Chondrocyte (in vitro differentiated cells): ENCODE data around the gene OARD1. TPM values are rescaled to one million over a fixed set of nuclear protein-coding genes. Genes with fewer than 3 reads are reported as not detected.
"Not testable (repeated sequence)": the region's sequence is repeated elsewhere in the genome, so short reads cannot be mapped to it uniquely, and the experiment has no call there.

ENCODE experiments used
- DNase-seq: peaks from one replicate; pipeline ENCODE4 v3.0.0; 2021; ENCODE audit warnings: mixed read lengths, low spot score
- H3K27ac Mint-ChIP-seq: one replicate; pipeline ENCODE4 v1.8.0; 2021; ENCODE audit warnings: mild to moderate bottlenecking, moderate library complexity, mixed read lengths; ENCODE audit not compliant: unreplicated experiment
- H3K27me3 Mint-ChIP-seq: 2 replicates; pipeline ENCODE4 v1.8.0; 2021; ENCODE audit warnings: low read depth, mixed read lengths
- H3K36me3 Mint-ChIP-seq: 2 replicates; pipeline ENCODE4 v1.8.0; 2021; ENCODE audit warnings: low read depth, mixed read lengths
- H3K4me1 Mint-ChIP-seq: 2 replicates; pipeline ENCODE4 v1.8.0; 2021; ENCODE audit warnings: low read depth, mild to moderate bottlenecking, mixed read lengths
- H3K4me3 Mint-ChIP-seq: one replicate; pipeline ENCODE4 v1.8.0; 2021; ENCODE audit warnings: mild to moderate bottlenecking, moderate library complexity, mixed read lengths; ENCODE audit not compliant: unreplicated experiment
- H3K9me3 Mint-ChIP-seq: 2 replicates; pipeline ENCODE4 v1.8.0; 2021; ENCODE audit warnings: low read depth, mixed read lengths
- long read RNA-seq: library from polyadenylated mRNA; stranded (forward); transcript quantifications from one replicate; pipeline ENCODE4 v2.0.0, GENCODE V29; 2021
- total RNA-seq: library from RNA; stranded (reverse); gene quantifications from 3 replicates; pipeline ENCODE4 v1.2.1, GENCODE V29; 2021
- TF ChIP-seq, protein P1 (sequence below): fragments of 200-600 bp; sonication (generic); IDR thresholded peaks from 2 replicates; pipeline ENCODE4 v1.5.0; 2021; ENCODE audit warnings: antibody characterized with exemption, mild to moderate bottlenecking, moderate library complexity

OARD1 gene, protein sequence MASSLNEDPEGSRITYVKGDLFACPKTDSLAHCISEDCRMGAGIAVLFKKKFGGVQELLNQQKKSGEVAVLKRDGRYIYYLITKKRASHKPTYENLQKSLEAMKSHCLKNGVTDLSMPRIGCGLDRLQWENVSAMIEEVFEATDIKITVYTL
- total RNA-seq, result 11.4 to 12.2 TPM (median 12.2 TPM) in 3 replicates
- long read RNA-seq, partial matches to known transcripts, result 3 of 10 reads
- long read RNA-seq, other reads (novel, unspliced or antisense), result 0 of 10 reads

DNA sequence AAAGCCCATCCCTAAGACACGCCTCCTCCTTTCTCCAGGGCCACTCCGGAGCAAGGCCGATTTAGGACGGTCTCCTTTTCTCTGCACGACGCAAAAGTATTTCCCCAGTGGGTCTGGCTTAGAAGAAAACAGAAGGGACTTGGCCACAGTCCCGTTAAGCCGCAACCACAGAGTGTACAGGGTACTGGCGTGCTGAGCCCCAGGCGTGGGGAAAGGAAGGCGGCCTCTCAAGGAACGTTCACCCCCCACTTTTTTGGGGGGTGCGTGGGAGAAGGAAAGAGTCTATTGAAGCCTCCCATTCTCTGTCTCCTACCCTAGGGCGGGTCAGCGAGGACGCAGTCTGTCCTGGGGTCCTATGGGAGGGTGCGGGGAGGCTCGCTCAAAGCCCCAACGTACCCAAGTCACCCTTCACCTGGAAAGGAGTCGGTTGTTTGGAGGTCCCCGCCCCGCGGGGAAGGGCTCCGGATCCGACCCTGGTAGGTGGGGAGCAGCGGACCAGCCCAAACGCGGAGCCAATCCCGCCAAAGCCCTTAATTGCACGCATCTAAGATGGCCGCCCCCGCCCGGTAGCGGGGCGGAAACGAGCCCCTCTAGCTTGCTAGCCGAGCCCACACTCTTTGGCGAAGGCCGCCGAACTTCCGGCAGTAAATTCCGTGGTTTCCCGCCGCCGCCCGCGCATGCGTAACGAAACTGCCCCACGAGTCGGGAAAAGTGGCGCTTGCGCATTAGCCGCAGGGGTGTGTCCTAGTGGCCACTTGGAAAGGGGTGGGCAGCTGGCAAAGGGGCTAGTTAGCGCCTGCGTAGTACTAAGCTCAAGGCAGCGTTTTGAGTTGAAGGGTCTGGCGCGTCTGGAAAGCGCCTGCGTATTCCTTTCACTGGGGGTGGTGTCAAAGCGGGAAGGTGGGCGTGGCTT, at the start of gene OARD1:
Gene OARD1 (minus strand): TSS at position 434 of the 913 bp plus-strand sequence. CDS start 722 bp downstream, outside the sequence.
- TF ChIP-seq, protein P1, sequence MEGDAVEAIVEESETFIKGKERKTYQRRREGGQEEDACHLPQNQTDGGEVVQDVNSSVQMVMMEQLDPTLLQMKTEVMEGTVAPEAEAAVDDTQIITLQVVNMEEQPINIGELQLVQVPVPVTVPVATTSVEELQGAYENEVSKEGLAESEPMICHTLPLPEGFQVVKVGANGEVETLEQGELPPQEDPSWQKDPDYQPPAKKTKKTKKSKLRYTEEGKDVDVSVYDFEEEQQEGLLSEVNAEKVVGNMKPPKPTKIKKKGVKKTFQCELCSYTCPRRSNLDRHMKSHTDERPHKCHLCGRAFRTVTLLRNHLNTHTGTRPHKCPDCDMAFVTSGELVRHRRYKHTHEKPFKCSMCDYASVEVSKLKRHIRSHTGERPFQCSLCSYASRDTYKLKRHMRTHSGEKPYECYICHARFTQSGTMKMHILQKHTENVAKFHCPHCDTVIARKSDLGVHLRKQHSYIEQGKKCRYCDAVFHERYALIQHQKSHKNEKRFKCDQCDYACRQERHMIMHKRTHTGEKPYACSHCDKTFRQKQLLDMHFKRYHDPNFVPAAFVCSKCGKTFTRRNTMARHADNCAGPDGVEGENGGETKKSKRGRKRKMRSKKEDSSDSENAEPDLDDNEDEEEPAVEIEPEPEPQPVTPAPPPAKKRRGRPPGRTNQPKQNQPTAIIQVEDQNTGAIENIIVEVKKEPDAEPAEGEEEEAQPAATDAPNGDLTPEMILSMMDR, result peak; percentile 2
- peaks cover 2% of the 10 kb centered on the region for H3K36me3 Mint-ChIP-seq
- peak within 1 kb of the TSS; percentile 90 for H3K4me3 Mint-ChIP-seq
- no peaks in the 10 kb centered on the region for H3K27me3 Mint-ChIP-seq
- H3K9me3 Mint-ChIP-seq, result no peaks in the 10 kb centered on the region
- H3K27ac Mint-ChIP-seq, result peak within 1 kb of the TSS; percentile 99
- DNase-seq, result peak; percentile 100
- peaks cover 43% of the 10 kb centered on the region for H3K4me1 Mint-ChIP-seq

DNA sequence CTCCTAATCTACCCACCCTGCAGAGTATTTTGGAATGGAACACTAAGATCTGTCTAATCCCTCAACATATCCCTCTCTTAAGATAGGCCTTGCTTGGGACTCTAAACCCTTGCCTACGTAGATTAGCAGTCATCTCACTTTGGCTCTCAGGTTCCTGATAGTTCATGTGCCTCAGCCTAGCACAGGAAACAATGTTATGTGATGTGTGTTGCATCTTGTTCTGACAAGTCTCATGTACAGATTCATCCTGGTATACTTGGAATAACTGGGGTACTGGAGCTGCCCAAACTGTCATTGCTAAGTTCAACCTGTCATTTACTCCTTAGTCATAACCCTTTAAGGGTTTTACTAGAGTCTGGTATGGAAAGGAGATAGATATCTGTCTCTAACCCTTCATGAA, 47.9 kb upstream of the OARD1 start:
- H3K4me3 Mint-ChIP-seq, result no peak overlapping the region
- TF ChIP-seq, protein P1, result no peak
- no peak for DNase-seq
- H3K27ac Mint-ChIP-seq, result no peak overlapping the region
- peaks cover 9% of the 10 kb centered on the region for H3K36me3 Mint-ChIP-seq
- H3K9me3 Mint-ChIP-seq, result no peaks in the 10 kb centered on the region
- H3K27me3 Mint-ChIP-seq, result no peaks in the 10 kb centered on the region
- no peaks in the 10 kb centered on the region for H3K4me1 Mint-ChIP-seq

DNA sequence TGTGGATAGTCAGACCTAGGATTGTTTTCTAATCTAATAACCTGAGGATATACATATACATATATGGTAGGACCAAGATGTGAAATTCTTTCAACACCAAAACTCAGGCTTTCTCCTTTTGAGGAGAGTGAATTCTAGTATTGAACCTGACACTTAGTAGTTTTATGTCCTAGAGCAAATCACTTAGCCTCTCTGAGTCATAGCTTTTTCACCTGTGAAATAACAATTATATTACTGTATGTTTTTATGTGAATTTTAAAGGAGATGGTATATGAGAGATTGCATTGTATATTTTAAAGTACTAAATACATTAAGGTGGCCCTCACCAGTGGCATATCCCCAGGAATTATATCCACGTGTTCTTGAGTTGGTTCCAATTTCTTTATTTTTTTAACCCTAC, 47.4 kb upstream of the OARD1 start:
- Mint-ChIP-seq H3K4me1 (no peaks in the 10 kb centered on the region), H3K27me3 (no peaks in the 10 kb centered on the region), H3K36me3 (peaks cover 5% of the 10 kb centered on the region), H3K9me3 (no peaks in the 10 kb centered on the region), H3K27ac (no peak overlapping the region), H3K4me3 (no peak overlapping the region)
- DNase-seq, result no peak
- TF ChIP-seq, protein P1, result no peak

DNA sequence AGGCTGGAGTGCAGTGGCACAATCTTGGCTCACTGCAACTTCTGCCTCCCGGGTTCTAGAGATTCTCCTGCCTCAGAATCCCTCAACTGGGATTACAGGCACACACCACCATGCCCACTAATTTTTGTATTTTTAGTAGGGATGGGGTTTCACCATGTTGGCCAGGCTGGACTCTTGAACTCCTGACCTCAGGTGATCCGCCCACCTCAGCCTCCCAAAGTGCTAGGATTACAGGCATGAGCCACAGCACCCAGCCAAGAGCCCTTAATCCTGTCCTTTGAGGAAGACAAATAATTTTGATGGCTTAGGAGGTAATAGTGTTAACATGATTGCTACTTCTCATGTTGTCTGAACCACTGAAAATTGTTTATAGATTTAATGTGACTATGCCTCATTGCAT, 42.9 kb upstream of the OARD1 start:
- not testable (repeated sequence) for H3K27me3 Mint-ChIP-seq

DNA sequence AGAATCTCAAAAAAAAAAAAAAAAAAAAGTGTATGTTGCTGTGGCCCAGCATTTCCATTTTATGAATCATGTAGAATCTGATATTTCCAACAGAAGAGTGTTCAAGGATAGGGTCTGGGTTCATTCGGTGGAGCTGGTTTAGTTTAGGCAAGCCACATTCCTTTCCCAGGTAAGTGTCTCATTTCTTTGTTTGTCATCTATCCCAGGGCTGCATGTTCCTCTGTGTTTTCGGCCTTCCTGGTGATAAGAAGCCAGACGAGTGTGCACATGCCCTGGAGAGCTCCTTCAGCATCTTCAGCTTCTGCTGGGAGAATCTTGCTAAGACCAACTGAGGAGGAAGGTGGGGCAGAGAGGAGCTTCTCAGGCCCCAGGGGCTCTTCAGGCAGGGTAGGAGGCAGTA, 38.9 kb upstream of the OARD1 start:
- no peak overlapping the region for H3K4me3 Mint-ChIP-seq
- TF ChIP-seq, protein P1, result no peak
- no peak overlapping the region for H3K27ac Mint-ChIP-seq
- peaks cover 3% of the 10 kb centered on the region for H3K36me3 Mint-ChIP-seq
- DNase-seq, result no peak
- H3K27me3 Mint-ChIP-seq, result no peaks in the 10 kb centered on the region
- H3K4me1 Mint-ChIP-seq, result no peaks in the 10 kb centered on the region
- H3K9me3 Mint-ChIP-seq, result no peaks in the 10 kb centered on the region

More for the DNA sequence above, 42.9 kb upstream of the OARD1 start:
- H3K36me3 Mint-ChIP-seq, H3K4me3 Mint-ChIP-seq, H3K4me1 Mint-ChIP-seq, DNase-seq, H3K27ac Mint-ChIP-seq, H3K9me3 Mint-ChIP-seq: not testable (repeated sequence)
